SK-N-SH treated with all-trans-retinoic acid at 6 μM for 48 hours (cell line): ENCODE results near the gene DIABLO.

Source experiments
- BACH2 ChIP-seq: fragments of 250-450 bp; sonication (Bioruptor Pico); IDR thresholded peaks from 2 replicates; pipeline ENCODE4 v1.9.0; 2021; ENCODE audit warnings: mild to moderate bottlenecking, borderline replicate concordance
- CSDC2 ChIP-seq: fragments of 250-450 bp; sonication (Bioruptor Pico); IDR thresholded peaks from 2 replicates; pipeline ENCODE4 v1.5.0; 2020; ENCODE audit warnings: mild to moderate bottlenecking, moderate library complexity

GRCh38 chr12:122208073-122208820, 17.6 kb downstream of the DIABLO start:
- no peak for TF ChIP-seq CSDC2 (CRISPR knock-in tag)
- no peak for TF ChIP-seq BACH2
